NK-92 (cell line): ENCODE data around the gene KCNJ12.
"Not testable (repeated sequence)": the region's sequence is repeated elsewhere in the genome, so short reads cannot be mapped to it uniquely, and the experiment has no call there.

Source experiments
- DNase-seq: peaks from one replicate; lab custom pipeline; 2025; ENCODE audit not compliant: unreplicated experiment; lab: John Stamatoyannopoulos, UW

Gene KCNJ12

GRCh38 chr17:21376081-21376758 is at the start of gene KCNJ12:
Gene KCNJ12 (plus strand): TSS chr17:21376357. CDS start chr17:21415343, 38,986 bp downstream.
- DNase-seq = no peak

- not testable (repeated sequence) for DNase-seq
Observed at GRCh38 chr17:21327921-21328320, 48.2 kb upstream of the KCNJ12 start.

- DNase-seq = not testable (repeated sequence)
Observed at GRCh38 chr17:21328778-21329177, 47.4 kb upstream of the KCNJ12 start.

- no peak for DNase-seq
Observed at GRCh38 chr17:21330436-21331160, 45.6 kb upstream of the KCNJ12 start.

GRCh38 chr17:21336541-21337294 is 39.4 kb upstream of the KCNJ12 start:
- DNase-seq = not testable (repeated sequence)

GRCh38 chr17:21337981-21338625 is 38.1 kb upstream of the KCNJ12 start:
- not testable (repeated sequence) for DNase-seq

GRCh38 chr17:21339011-21339410 is 37.1 kb upstream of the KCNJ12 start:
- no peak for DNase-seq

GRCh38 chr17:21339571-21339970 is 36.6 kb upstream of the KCNJ12 start:
- not testable (repeated sequence) for DNase-seq

- DNase-seq = not testable (repeated sequence)
Observed at GRCh38 chr17:21340407-21340806, 35.8 kb upstream of the KCNJ12 start.

GRCh38 chr17:21341279-21341678 is 34.9 kb upstream of the KCNJ12 start:
- not testable (repeated sequence) for DNase-seq

GRCh38 chr17:21341925-21342540 is 34.1 kb upstream of the KCNJ12 start:
- not testable (repeated sequence) for DNase-seq

GRCh38 chr17:21343061-21343949 is 32.9 kb upstream of the KCNJ12 start:
- DNase-seq = not testable (repeated sequence)

GRCh38 chr17:21344801-21345200 is 31.4 kb upstream of the KCNJ12 start:
- DNase-seq = not testable (repeated sequence)

- DNase-seq = no peak
Observed at GRCh38 chr17:21345236-21345635, 30.9 kb upstream of the KCNJ12 start.

GRCh38 chr17:21346107-21346506 is 30.1 kb upstream of the KCNJ12 start:
- not testable (repeated sequence) for DNase-seq

GRCh38 chr17:21346651-21347250 is 29.4 kb upstream of the KCNJ12 start:
- not testable (repeated sequence) for DNase-seq

- not testable (repeated sequence) for DNase-seq
Observed at GRCh38 chr17:21347660-21348059, 28.5 kb upstream of the KCNJ12 start.

GRCh38 chr17:21348081-21348925 is 27.9 kb upstream of the KCNJ12 start:
- not testable (repeated sequence) for DNase-seq
